Gastrocnemius medialis (tissue), 4 donors: Measurements from ENCODE around the gene CASP12. TPM values are rescaled to one million over a fixed set of nuclear protein-coding genes. Genes with fewer than 3 reads are reported as not detected.

Experiments
- ATAC-seq, 2 donors: fragments of 150-250 bp; one replicate each; pipeline ENCODE4 v1.9.1; 2016
- DNase-seq, 2 donors: peaks; one replicate each; pipeline ENCODE4 v3.0.0-alpha.2; 2019
- H3K27ac ChIP-seq, 4 donors: fragments of 200-600 bp; sonication (generic); 1 replicate in 1 of 4; 2 replicates in 3 of 4; pipeline ENCODE4 v1.5.1; 2016 to 2018; ENCODE audit warnings: mild to moderate bottlenecking in 2 of 4, moderate library complexity in 1 of 4
- H3K27me3 ChIP-seq, 3 donors: fragments of 200-600 bp; sonication (generic) in 2 of 3; 1 replicate in 1 of 3; 2 replicates in 2 of 3; pipeline versions ENCODE4 v1.5.1 to v1.6.0; 2016 to 2019; ENCODE audit warnings: mild to moderate bottlenecking in 1 of 3, moderate library complexity in 1 of 3
- H3K36me3 ChIP-seq, 2 donors: fragments of 200-600 bp; sonication (generic) in 1 of 2; one replicate each; pipeline ENCODE4 v1.5.1; 2017 to 2018
- H3K4me1 ChIP-seq, 2 donors: fragments of 200-600 bp; sonication (generic) in 1 of 2; one replicate each; pipeline ENCODE4 v1.5.1; 2016 to 2017; ENCODE audit warnings: mild to moderate bottlenecking in 2 of 2
- H3K4me3 ChIP-seq, 4 donors: fragments of 200-600 bp; sonication (generic) in 3 of 4; 1 replicate in 1 of 4; 2 replicates in 3 of 4; pipeline ENCODE4 v1.5.1; 2016 to 2019; ENCODE audit warnings: mild to moderate bottlenecking in 2 of 4
- H3K9me3 ChIP-seq, 3 donors: fragments of 200-600 bp; sonication (generic) in 2 of 3; 1 replicate in 1 of 3; 2 replicates in 2 of 3; pipeline ENCODE4 v1.5.1; 2016 to 2019
- CTCF ChIP-seq, 5 experiments: fragments of 450-650 bp in 3 of 5; fragments of 200-600 bp in 2 of 5; sonication (generic) in 2 of 5; IDR thresholded peaks in 4 of 5; conservative IDR thresholded peaks in 1 of 5; 1 replicate in 4 of 5; 2 replicates in 1 of 5; pipeline ENCODE4 v1.5.1; 2016 to 2019; ENCODE audit warnings: antibody characterized with exemption in 5 of 5, mild to moderate bottlenecking in 3 of 5, moderate library complexity in 3 of 5
- POLR2A ChIP-seq, 2 donors: fragments of 450-650 bp; IDR thresholded peaks; one replicate each; pipeline ENCODE4 v1.6.1; 2017; ENCODE audit warnings: antibody characterized with exemption in 2 of 2, mild to moderate bottlenecking in 2 of 2, moderate library complexity in 2 of 2
- in situ Hi-C, 4 donors: fragments of 200-750 bp; cut with MboI; loops; one replicate each; pipeline versions ENCODE4 v1.15.0 to v1.8.0; 2017; ENCODE audit warnings: low sequenced_read_pairs in 4 of 4
- intact Hi-C: fragments of 100-400 bp; cut with DNase I; formaldehyde crosslinking; loops from one replicate; pipeline ENCODE4 v1.15.1; 2023; ENCODE audit warnings: low total_unique reads
- total RNA-seq, 4 donors: library from RNA; depleted of rRNA; stranded (reverse); fragments of >200 nt; gene quantifications; one replicate each; pipeline versions ENCODE4 v1.1.0 to v1.2.3, GENCODE V29; 2016

CASP12 gene
- total RNA-seq, 4 donors from 2014 or later: 0.39 to 0.86 (median 0.49) TPM; not detected in 1

DNA sequence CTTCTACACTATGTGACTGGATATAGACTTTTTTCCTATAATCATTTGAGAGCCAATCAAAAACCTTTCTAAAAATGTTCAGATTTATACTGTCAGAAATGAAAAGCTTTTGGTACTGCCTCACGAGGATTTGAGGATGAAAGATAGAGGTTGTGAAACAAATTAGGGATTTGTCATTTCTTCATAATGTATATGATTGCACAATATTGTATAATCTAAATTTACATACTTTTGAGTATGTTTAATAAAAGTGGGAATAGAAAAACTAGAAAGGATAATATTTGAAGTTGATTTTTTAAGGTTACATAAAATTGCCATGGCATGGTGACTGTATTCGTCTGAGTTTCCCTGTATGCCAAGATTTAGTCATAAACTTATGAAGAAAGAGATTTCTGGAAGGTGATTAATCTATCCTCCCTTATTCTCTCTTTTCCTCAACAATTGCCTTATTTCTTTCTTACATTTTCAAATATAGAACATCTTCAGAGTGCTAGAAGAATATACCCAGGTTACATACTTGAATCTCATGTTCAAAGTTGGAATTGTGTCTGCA is 56.2 kb downstream of the CASP12 start:
- H3K36me3 ChIP-seq: no peaks in the 10 kb centered on the region
- H3K9me3 ChIP-seq: no peaks in the 10 kb centered on the region
- no peaks in the 10 kb centered on the region for H3K27me3 ChIP-seq
- ATAC-seq: no peak
- H3K4me3 ChIP-seq: no peak overlapping the region
- TF ChIP-seq CTCF (IDR thresholded peaks at IDR 0.05 in 4 of 5, conservative IDR thresholded peaks at IDR 0.05 in 1 of 5) (no peak), POLR2A (IDR thresholded peaks at IDR 0.05) (no peak)
- no peak for DNase-seq
- intact Hi-C loops: no loop called here
- in situ Hi-C loops: no loop called here
- no peaks in the 10 kb centered on the region for H3K4me1 ChIP-seq
- no peak overlapping the region for H3K27ac ChIP-seq

DNA sequence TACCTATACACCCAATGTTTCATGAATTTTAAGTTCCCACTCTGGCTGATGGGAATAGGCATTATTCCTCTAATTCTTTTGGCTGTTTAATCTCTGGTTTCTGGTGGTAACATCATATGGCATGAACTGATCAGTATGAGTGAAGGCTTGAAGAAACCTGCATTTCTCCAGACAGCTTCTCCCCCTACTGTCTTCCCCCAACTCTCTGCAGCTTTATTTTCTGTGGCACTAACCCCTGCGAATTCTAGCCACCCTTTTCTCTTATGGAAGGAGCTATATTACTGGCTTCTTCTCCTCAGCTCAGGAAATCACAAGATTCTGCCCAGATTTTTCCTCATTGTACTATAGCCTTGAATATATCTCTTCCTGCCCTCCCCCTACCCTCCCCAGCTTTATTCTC is 57.1 kb downstream of the CASP12 start:
- in situ Hi-C loops: no loop called here
- ATAC-seq (no peak), DNase-seq (no peak)
- TF ChIP-seq POLR2A (IDR thresholded peaks at IDR 0.05) (no peak), CTCF (IDR thresholded peaks at IDR 0.05 in 4 of 5, conservative IDR thresholded peaks at IDR 0.05 in 1 of 5) (no peak)
- no peaks in the 10 kb centered on the region for H3K36me3 ChIP-seq
- H3K9me3 ChIP-seq: no peaks in the 10 kb centered on the region
- H3K4me1 ChIP-seq: no peaks in the 10 kb centered on the region
- H3K27me3 ChIP-seq: no peaks in the 10 kb centered on the region
- no peak overlapping the region for H3K4me3 ChIP-seq
- H3K27ac ChIP-seq: no peak overlapping the region
- intact Hi-C loops: no loop called here

DNA sequence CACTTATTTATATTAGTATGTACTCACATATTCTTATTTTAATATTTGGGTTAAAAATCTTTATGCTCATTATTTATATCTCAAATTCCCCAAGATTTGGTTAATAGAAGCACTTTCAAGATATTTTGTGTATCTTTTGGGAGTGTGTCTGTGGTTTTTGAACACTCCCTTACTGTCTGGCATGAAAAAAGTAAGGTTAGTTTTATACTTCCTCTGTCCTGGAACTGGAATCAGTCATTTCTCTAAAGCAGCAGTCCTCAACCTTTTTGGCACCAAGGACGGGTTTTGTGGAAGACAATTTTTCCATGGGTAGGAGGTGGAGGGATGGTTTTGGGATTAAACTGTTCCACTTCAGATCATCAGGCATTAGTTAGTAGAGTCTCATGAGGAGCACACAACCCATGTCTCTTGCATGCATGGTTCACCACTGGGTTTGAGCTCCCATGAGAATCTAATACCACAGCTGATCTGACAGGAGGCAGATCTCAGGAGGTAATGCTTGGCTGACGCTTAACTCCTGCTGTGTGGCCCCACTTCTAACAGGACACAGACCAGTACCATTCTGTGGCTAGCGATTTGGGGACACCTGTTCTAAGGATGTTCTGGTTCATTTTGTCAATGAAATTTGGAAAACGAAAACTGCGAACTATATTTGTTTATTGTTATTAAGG is 60.2 kb downstream of the CASP12 start:
- DNase-seq: no peak
- intact Hi-C loops: no loop called here
- no peak overlapping the region for H3K4me3 ChIP-seq
- H3K9me3 ChIP-seq: no peaks in the 10 kb centered on the region
- no peak overlapping the region for H3K27ac ChIP-seq
- no peaks in the 10 kb centered on the region for H3K27me3 ChIP-seq
- ATAC-seq: no peak
- no peak for TF ChIP-seq CTCF (IDR thresholded peaks at IDR 0.05 in 4 of 5, conservative IDR thresholded peaks at IDR 0.05 in 1 of 5)
- TF ChIP-seq POLR2A (IDR thresholded peaks at IDR 0.05): no peak
- in situ Hi-C loops: no loop called here
- no peaks in the 10 kb centered on the region for H3K4me1 ChIP-seq
- H3K36me3 ChIP-seq: no peaks in the 10 kb centered on the region

DNA sequence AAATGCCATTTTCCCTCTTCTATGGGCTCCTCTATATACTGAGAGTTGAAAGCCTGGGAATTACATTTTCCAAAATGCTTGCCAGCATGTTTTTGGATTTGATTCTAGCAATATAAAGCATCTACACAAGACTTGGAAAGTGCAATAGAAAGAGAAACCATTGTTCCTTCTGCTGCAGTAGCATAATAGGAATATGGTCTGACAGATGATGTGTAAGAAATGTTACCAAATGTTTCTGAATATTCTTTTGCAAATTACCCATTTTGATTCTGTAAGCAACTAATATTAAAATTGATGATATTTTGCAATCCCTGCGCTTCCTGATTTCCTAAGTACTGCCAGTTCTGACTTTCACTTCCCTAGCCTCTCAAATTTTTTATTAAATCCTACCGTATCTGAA is 61.6 kb downstream of the CASP12 start:
- DNase-seq (no peak), ATAC-seq (no peak)
- Histone ChIP-seq H3K27ac (no peak overlapping the region), H3K4me1 (no peaks in the 10 kb centered on the region), H3K27me3 (no peaks in the 10 kb centered on the region), H3K9me3 (no peaks in the 10 kb centered on the region), H3K36me3 (no peaks in the 10 kb centered on the region), H3K4me3 (no peak overlapping the region)
- intact Hi-C loops: no loop called here
- in situ Hi-C loops: no loop called here
- TF ChIP-seq CTCF (IDR thresholded peaks at IDR 0.05 in 4 of 5, conservative IDR thresholded peaks at IDR 0.05 in 1 of 5) (no peak), POLR2A (IDR thresholded peaks at IDR 0.05) (no peak)

Other genes with a start within 250 kb of the CASP12 start
- gene CASP4, start 70.1 kb upstream of the CASP12 start, total RNA-seq: 10 to 100 TPM; 12.0 to 17.2 (median 14.4) TPM
- not detected for gene CASP5, start 124.7 kb upstream of the CASP12 start, total RNA-seq
- gene CASP1, start 136.7 kb upstream of the CASP12 start, total RNA-seq: 1 to 10 TPM; 1.1 to 7.8 (median 3.5) TPM
- gene CARD16, start 146.9 kb upstream of the CASP12 start, total RNA-seq: 1 to 10 TPM in 3 of 4 donors, not detected in 1; 1.5 to 2.1 (median 1.6) TPM
- not detected for gene CARD18, start 241.3 kb upstream of the CASP12 start, total RNA-seq